NCI-H1436 treated with DMSO at 0.1 percent for 48 hours (cell line): Measurements from ENCODE around the gene PCDHGB7.
"Not testable (repeated sequence)": the region's sequence is repeated elsewhere in the genome, so short reads cannot be mapped to it uniquely, and the experiment has no call there.

Experiments used
- DNase-seq: peaks from one replicate; lab custom pipeline; 2025; lab: John Stamatoyannopoulos, UW

The PCDHGB7 gene

DNA sequence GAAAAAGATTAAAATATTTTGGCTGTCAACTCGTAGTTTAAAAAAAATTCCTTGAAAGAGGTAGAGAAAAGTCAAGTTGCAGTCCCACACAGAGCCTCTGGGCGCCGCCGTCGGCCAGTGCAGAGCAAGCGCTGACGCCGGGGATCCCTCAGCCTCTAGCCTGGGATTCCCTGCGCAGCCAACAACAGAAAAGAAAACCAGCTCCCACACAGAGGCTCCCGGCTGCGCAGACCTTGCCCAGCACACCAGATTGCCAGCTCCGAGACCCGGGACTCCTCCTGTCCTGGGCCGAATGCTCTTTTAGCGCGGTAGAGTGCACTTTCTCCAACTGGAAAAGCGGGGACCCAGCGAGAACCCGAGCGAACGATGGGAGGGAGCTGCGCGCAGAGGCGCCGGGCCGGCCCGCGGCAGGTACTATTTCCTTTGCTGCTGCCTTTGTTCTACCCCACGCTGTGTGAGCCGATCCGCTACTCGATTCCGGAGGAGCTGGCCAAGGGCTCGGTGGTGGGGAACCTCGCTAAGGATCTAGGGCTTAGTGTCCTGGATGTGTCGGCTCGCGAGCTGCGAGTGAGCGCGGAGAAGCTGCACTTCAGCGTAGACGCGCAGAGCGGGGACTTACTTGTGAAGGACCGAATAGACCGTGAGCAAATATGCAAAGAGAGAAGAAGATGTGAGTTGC lies at the start of gene PCDHGB7:
TSS of gene PCDHGB7 (plus strand) at position 184 of the 679 bp plus-strand sequence. CDS start at position 367, 183 bp downstream.
- peak; percentile 17 for DNase-seq

DNA sequence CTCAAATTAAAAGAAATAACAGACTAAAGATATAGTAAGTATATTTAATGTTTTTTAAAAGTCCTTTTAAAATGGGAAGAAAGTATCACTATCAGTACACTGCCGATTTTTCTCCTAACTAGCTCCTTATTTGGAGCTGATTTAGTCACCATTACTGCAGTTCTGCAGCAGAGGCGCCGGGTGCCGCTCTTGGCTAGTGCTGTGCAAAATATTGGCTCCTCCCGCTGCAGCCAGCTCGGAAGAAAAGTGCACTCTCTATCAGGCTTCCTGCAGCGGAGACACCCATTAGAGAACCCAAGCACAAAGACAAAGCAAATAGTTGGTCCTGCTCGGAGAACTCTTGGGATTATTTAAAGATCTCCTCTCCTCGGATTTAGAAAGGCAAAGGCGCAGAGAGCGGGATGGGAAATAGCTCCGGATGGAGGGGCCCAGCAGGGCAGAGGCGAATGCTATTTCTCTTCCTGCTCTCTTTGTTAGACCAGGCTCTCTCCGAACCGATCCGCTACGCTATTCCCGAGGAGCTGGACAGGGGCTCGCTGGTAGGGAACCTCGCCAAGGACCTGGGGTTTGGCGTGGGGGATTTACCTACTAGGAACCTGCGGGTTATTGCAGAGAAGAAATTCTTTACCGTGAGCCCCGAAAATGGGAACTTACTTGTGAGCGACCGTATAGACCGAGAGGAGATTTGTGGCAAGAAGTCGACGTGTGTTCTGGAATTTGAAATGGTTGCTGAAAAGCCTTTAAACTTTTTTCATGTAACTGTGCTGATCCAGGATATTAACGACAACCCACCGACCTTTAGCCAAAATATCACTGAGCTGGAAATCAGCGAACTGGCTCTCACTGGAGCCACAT lies 47.3 kb upstream of the PCDHGB7 start, which contains the start of gene PCDHGB3:
TSS of gene PCDHGB3 (plus strand) at position 249 of the 855 bp plus-strand sequence. CDS start at position 402, 153 bp downstream.
- DNase-seq: no peak

DNA sequence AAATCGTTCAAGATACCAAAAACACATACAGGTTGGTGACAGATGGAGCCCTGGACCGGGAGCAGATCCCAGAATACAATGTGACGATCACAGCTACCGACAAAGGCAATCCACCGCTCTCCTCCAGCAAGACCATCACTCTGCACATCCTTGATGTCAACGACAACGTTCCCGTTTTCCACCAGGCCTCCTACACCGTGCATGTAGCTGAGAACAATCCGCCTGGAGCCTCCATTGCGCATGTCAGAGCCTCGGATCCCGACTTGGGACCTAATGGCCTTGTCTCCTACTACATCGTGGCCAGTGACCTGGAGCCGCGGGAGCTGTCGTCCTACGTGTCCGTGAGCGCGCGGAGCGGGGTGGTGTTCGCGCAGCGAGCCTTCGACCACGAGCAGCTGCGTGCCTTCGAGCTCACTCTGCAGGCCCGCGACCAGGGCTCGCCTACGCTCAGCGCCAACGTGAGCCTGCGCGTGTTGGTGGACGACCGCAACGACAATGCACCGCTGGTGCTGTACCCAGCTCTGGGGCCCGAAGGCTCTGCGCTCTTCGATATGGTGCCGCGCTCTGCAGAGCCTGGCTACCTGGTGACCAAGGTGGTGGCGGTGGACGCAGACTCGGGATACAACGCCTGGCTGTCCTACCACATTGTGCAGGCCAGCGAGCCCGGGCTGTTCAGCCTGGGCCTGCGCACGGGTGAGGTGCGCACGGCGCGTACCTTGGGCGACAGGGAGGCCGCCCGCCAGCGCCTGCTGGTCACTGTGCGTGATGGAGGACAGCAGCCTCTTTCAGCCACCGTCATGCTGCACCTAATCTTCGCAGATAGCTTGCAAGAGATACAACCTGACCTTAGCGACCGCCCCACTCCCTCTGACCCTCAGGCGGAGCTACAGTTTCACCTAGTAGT lies 45.7 kb upstream of the PCDHGB7 start:
- no peak for DNase-seq

DNA sequence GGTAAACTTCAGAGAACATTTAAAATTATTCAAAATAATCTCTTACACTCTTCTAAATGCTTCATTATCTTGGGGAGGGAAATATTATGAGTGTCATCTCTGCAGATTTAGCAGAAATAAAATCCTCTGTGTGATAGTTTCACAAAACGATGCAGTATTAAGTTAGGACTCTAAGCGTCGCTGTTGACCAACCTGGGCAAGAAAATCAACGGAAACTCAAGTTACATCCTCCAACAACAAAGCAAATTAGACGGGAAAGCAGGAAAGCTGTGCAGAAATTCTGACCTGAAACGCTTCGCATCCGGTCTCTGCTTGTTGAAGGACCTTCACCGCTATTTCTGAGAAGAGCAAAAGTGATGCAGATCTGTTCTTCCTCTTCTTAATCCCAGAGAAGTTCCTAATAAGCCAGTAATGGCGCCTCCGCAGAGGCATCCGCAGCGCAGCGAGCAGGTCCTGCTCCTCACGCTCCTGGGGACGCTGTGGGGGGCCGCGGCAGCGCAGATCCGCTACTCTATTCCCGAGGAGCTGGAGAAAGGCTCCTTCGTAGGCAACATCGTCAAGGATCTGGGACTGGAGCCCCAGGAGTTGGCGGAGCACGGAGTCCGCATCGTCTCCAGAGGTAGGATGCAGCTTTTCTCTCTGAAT lies 43.7 kb upstream of the PCDHGB7 start, which contains the start of gene PCDHGA6:
TSS of gene PCDHGA6 (plus strand) at position 219 of the 645 bp plus-strand sequence. CDS start at position 412, 193 bp downstream.
- no peak for DNase-seq

DNA sequence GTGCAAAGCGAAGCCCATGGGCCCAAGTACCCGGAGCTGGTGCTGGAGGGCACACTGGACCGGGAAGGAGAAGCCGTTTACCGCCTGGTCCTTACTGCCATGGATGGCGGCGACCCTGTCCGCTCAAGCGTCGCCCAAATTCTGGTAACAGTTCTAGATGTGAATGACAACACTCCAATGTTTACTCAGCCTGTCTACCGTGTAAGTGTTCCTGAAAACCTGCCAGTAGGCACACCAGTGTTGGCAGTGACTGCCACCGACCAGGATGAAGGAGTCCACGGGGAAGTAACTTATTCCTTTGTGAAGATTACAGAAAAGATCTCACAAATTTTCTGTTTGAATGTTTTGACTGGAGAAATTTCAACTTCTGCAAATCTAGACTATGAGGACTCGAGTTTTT lies 42.9 kb upstream of the PCDHGB7 start:
- no peak for DNase-seq

DNA sequence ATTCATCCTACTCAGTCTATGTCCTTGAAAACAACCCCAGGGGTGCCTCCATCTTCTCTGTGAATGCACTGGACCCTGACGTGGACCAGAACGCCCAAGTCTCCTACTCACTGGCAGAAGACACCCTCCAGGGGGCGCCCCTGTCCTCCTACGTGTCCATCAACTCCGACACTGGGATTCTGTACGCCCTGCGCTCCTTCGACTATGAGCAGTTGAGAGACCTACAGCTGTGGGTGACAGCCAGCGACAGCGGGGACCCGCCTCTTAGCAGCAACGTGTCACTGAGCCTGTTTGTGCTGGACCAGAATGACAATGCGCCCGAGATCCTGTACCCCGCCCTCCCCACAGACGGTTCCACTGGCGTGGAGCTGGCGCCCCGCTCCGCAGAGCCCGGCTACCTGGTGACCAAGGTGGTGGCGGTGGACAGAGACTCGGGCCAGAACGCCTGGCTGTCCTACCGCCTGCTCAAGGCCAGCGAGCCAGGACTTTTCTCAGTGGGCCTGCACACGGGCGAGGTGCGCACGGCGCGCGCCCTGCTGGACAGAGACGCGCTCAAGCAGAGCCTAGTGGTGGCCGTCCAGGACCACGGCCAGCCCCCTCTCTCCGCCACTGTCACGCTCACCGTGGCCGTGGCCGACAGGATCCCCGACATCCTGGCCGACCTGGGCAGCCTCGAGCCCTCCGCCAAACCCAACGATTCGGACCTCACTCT lies 41.9 kb upstream of the PCDHGB7 start:
- not testable (repeated sequence) for DNase-seq

DNA sequence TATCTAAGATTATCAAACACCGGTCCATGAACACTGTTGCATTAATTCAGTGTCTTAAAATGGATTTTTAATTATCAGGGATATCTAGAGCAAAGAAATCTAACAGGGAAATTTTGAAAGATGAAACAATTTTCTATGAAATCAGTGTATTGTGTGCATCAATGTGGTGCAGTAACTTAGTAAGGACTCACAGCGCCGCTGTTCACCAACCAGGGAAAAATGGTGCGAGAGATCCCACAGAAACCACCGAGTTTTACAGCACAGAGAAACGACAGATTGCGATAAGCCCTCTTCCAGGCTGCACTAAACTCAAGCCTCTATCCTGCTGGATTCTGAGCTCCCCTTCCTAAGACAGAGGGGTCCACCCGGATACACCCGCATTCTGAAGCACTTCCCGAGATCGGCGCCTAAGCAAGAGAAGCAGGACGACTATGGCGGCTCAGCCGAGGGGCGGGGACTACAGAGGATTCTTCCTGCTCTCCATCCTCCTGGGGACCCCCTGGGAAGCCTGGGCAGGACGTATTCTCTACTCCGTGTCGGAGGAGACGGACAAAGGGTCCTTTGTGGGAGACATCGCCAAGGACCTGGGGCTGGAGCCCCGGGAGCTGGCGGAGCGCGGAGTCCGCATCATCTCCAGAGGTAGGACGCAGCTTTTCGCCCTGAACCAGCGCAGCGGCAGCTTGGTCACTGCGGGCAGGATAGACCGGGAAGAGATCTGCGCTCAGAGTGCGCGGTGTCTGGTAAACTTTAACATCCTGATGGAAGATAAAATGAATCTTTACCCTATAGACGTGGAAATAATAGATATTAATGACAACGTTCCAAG lies 34.8 kb upstream of the PCDHGB7 start, which contains the start of gene PCDHGA7:
TSS of gene PCDHGA7 (plus strand) at position 274 of the 826 bp plus-strand sequence. CDS start at position 432, 158 bp downstream.
- no peak for DNase-seq

DNA sequence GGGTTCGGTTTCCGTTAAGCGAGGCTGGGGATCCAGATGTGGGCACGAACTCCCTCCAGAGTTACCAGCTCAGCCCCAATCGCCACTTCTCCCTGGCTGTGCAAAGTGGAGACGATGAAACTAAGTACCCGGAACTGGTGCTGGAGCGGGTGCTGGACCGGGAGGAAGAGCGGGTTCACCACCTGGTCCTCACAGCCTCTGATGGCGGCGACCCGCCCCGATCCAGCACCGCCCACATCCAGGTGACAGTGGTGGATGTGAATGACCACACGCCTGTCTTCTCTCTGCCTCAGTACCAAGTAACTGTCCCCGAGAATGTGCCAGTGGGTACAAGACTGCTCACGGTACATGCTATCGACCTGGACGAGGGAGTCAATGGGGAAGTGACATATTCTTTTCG lies 34.1 kb upstream of the PCDHGB7 start:
- no peak for DNase-seq

DNA sequence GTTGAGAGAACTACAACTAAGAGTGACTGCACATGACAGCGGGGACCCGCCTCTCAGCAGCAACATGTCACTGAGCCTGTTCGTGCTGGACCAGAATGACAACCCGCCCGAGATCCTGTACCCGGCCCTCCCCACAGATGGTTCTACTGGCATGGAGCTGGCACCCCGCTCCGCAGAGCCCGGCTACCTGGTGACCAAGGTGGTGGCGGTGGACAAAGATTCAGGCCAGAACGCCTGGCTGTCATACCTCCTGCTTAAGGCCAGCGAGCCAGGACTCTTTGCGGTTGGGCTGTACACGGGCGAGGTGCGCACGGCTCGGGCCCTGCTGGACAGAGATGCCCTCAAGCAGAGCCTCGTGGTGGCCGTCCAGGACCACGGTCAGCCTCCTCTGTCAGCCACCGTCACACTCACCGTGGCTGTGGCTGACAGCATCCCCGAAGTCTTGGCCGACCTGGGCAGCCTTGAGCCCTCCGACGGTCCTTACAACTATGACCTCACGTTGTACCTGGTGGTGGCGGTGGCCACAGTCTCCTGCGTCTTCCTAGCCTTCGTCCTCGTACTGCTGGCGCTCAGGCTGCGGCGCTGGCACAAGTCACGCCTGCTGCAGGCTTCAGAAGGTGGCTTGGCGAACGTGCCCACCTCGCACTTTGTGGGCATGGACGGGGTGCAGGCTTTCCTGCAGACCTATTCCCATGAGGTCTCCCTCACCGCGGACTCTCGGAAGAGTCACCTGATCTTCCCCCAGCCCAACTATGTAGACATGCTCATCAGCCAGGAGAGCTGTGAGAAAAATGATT lies 32.8 kb upstream of the PCDHGB7 start:
- DNase-seq: no peak

DNA sequence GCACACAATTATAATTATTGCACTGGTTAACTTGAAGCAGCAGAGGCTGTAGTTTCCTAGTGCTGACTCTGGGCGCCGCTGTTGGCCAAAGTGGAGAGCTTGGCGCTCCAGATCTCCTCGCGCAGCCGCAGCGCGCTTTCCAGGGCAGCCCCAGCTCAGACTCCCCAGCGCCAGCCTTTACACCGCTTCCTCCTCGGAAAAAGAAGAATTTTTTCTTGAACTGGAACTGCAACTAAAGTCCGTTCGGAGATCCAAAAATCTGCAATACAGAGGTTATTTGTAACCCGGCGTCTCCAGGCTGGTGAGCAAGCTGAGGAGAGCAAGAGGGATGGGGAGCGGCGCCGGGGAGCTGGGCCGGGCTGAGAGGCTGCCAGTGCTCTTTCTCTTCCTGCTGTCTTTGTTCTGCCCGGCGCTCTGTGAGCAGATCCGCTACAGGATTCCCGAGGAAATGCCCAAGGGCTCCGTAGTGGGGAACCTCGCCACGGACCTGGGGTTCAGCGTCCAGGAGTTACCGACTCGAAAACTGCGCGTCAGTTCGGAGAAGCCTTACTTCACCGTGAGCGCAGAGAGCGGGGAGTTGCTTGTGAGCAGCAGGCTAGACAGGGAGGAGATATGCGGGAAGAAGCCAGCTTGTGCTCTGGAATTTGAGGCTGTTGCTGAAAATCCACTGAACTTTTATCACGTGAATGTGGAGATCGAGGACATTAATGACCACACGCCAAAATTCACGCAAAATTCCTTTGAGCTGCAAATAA lies 29.7 kb upstream of the PCDHGB7 start, which contains the start of gene PCDHGB4:
TSS of gene PCDHGB4 (plus strand) at position 142 of the 755 bp plus-strand sequence. CDS start at position 329, 187 bp downstream.
- not testable (repeated sequence) for DNase-seq

DNA sequence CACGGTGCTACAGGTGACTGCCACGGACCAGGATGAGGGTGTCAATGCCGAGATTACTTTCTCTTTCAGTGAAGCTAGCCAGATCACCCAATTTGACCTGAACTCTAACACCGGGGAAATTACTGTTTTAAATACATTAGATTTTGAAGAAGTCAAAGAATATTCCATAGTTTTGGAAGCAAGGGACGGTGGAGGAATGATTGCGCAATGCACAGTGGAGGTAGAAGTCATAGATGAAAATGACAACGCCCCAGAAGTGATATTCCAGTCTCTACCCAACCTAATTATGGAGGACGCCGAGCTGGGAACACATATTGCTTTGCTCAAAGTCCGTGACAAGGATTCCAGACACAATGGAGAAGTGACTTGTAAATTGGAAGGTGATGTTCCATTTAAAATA lies 28.8 kb upstream of the PCDHGB7 start:
- DNase-seq: no peak

DNA sequence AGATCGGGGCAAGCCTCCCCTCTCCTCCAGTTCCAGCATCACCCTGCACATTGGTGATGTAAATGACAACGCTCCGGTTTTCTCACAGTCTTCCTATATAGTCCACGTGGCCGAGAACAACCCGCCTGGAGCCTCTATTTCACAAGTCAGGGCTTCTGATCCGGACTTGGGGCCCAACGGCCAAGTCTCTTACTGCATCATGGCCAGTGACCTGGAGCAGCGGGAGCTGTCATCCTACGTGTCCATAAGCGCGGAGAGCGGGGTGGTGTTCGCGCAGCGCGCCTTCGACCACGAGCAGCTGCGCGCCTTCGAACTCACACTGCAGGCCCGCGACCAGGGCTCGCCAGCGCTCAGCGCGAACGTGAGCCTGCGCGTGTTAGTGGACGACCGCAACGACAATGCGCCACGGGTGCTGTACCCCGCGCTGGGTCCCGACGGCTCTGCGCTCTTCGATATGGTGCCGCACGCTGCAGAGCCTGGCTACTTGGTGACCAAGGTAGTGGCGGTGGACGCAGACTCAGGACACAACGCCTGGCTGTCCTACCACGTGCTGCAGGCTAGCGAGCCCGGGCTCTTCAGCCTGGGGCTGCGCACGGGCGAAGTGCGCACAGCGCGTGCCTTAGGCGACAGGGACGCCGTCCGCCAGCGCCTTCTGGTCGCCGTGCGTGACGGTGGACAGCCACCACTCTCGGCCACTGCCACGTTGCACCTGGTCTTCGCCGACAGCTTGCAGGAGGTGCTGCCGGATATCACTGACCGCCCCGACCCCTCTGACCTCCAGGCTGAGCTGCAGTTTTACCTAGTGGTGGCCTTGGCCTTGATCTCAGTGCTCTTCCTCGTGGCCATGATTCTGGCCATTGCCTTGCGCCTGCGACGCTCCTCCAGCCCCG lies 28.1 kb upstream of the PCDHGB7 start:
- DNase-seq: no peak

DNA sequence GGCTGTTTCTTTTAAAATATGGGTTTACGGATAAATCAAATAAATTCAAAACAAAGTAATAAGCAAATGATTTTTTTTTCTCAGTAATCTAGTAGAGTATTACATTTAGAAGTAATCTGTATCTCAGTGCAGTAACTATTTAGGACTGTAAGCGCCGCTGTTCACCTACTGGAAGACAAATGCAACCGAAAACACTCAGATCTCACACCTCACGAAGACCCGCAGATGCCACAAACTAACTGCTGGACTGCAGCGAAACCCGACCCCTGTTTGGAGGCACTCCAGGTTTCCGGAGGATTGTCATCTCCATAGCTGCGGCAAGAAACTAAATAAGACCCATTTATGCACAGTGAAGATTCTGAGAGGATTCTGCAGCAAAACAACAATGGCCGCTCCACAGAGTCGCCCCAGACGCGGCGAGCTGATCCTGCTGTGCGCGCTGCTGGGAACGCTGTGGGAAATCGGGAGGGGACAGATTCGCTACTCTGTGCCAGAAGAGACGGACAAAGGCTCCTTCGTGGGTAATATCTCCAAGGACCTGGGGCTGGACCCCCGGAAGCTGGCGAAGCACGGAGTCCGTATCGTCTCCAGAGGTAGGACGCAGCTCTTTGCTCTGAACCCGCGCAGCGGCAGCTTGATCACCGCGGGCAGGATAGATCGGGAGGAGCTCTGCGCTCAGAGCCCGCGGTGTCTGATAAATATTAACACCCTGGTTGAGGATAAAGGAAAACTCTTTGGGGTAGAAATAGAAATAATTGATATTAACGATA lies 24.9 kb upstream of the PCDHGB7 start, which contains the start of gene PCDHGA8:
TSS of gene PCDHGA8 (plus strand) at position 205 of the 770 bp plus-strand sequence. CDS start at position 386, 181 bp downstream.
- no peak for DNase-seq

DNA sequence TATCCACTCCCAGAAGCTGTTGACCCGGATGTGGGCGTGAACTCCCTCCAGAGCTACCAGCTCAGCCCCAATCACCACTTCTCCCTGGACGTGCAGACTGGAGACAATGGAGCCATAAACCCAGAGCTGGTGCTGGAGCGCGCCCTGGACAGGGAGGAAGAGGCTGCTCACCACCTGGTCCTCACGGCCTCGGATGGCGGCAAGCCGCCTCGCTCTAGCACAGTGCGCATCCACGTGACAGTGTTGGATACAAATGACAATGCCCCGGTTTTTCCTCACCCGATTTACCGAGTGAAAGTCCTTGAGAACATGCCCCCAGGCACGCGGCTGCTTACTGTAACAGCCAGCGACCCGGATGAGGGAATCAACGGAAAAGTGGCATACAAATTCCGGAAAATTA lies 24.2 kb upstream of the PCDHGB7 start:
- DNase-seq: no peak

DNA sequence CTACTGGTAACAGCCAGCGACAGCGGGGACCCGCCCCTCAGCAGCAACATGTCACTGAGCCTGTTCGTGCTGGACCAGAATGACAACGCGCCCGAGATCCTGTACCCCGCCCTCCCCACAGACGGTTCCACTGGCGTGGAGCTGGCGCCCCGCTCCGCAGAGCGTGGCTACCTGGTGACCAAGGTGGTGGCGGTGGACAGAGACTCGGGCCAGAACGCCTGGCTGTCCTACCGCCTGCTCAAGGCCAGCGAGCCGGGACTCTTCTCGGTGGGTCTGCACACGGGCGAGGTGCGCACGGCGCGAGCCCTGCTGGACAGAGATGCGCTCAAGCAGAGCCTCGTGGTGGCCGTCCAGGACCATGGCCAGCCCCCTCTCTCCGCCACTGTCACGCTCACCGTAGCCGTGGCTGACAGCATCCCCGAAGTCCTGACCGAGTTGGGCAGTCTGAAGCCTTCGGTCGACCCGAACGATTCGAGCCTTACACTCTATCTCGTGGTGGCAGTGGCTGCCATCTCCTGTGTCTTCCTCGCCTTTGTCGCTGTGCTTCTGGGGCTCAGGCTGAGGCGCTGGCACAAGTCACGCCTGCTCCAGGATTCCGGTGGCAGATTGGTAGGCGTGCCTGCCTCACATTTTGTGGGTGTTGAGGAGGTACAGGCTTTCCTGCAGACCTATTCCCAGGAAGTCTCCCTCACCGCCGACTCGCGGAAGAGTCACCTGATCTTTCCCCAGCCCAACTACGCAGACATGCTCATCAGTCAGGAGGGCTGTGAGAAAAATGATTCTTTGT lies 22.9 kb upstream of the PCDHGB7 start:
- not testable (repeated sequence) for DNase-seq
